NCI-H2196 (cell line): ENCODE measurements around the gene KCNH5.
"Not testable (repeated sequence)": the region's sequence is repeated elsewhere in the genome, so short reads cannot be mapped to it uniquely, and the experiment has no call there.

Experiments
- DNase-seq: peaks from one replicate; lab custom pipeline; 2025; ENCODE audit not compliant: unreplicated experiment; lab: John Stamatoyannopoulos, UW

The KCNH5 gene

GRCh38 chr14:62886461-62886860, 158.8 kb downstream of the KCNH5 start:
- DNase-seq, result no peak

DNA sequence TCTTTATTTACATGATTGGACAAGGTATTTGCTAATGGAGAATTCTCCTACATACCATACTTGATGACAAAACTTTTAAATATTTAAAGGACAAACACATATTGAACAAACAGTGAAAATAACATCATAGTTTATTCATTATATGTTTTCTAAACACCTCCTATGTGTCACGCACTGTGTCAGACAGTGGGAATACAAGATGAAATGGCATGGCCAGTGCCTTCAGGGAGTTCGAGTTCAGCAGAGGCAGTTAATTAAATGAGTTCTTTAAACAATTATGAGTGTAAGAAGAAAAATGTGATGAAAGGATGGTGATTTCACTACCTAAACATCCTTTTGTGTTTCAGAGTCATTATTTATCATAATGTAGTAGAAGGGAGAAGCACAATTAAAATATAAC, 159.8 kb downstream of the KCNH5 start:
- no peak for DNase-seq

DNA sequence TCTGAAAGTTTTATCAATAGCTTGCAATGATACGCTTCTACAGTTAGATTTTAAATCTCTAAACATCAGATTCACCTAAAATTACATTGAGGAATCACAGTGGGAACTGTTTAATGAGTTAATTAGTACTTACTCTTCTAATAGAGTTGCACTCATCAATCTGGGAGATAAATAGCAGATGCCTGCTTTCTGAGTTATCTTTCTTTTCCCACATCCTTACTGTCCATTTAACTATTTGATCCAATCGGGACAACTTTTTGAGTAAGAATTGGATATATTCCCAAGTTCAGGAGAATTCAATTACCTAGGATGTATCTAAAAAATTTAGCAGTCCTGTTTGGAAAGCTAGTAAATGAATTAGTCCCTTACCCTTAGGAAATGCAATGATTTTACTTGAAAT, 162.3 kb downstream of the KCNH5 start:
- DNase-seq, result no peak

DNA sequence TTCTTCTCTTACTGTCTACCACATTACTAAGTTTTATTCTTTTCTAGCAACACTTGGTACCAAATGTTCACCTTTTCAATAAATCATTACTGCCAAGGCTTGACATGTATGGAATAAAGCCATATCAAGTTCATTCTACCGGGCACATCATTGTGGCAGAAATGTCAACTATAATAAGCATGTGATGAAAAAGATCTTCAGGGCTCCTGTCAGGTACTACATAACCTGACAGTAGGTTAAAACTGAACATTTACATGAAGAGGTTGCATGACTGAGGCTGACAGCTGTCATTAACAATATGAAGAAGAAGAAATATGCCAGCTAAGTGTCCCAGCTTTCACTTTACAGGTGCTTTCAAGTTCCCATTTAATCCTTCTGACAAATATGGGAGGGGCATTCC, 178.9 kb downstream of the KCNH5 start:
- DNase-seq, result no peak

- no peak for DNase-seq
Measured at GRCh38 chr14:62864588-62864987, 180.7 kb downstream of the KCNH5 start.

DNA sequence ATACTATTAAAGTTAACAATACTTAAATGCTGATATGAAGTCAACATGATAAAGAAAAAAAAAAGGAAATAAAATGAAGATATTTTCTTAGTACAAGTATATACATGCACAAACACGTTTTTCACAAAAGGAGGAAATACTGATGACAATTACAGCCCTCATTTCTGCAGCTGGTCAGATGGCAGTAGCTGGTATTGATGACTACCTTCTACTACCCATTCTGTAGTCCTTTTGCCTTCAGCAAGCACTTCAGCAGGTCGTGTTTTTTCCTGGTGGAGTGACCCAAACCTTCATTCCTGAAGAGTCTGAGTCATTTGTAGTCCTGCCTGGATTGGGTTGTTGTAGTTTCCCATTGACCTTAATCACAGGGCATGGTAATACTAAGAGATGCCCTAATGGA, 187.2 kb downstream of the KCNH5 start:
- not testable (repeated sequence) for DNase-seq

GRCh38 chr14:62854951-62855350, 190.3 kb downstream of the KCNH5 start:
- DNase-seq, result no peak

DNA sequence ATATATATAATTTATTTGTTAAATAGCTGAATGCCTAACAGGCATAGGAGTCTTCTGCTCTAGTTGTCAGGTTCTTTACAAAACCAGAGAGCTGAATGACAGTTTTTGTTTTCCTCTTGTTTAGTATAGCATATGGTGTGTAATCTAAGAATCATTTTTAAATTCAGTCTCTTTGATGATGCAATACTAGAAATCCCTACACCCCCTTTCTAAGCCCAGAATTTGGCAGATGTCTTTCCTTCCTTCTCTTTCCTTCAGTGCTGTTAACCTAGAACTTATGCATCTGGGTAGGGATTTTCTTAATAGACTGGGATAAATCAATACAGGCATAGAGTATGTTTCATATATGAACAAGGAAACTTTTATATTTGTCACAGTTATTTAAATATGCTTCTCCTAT, 198.1 kb downstream of the KCNH5 start:
- no peak for DNase-seq

DNA sequence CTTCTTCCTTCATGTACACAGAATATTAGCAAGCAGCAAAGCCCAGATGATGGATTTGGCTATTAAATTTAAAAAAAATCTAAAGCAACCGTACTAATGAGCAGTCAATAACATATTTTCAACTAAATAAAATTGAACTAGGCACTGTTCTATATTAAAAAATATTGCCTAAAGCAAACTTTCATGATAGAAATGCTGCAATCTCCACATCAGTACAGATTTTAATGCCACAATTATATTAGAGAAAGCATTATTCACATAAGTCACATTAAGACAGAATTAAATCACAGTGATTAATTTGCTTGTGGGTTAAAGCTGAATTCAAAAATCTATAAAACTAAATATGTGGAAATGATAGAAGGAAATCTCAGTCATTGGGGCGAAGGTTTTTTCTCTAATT, 200.7 kb downstream of the KCNH5 start:
- DNase-seq, result no peak

DNA sequence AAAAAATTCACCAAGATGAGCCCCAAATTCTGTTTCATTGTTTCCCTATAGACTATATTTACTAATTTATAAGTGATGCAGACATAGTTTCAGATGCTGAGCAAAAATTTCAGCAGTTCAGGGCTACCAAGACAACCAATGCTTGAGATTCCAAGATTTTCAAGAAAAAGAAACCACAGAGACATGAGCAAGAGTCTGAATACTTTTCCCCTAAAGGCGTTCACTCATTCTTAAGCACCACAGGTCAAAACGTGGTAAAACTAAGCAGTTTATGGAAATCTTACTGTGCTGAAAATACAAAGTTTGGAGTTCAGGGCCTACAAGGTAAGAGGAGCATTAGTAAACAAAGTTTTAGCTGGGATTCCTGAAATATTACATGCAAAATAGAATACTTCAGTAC, 221.2 kb downstream of the KCNH5 start:
- DNase-seq, result no peak

DNA sequence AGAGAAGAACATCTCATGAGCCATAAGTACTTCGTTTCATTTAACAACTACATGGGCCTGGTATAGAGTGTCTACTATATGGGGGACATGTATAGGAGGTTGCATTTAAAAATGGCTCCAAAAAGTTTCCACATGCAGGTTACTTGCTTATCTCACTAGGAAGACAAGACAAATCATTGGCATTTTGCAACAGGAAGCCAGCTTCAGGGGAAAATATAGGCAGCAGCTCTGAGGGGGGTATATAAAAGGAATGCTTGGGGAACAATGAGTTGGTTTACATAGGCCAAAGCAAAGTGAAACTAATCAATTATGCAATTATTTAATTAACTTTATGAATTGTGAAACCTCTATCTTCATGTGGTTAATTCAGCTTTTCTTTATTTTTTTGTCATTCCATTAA, 225.3 kb downstream of the KCNH5 start:
- no peak for DNase-seq

- DNase-seq, result no peak
Measured at GRCh38 chr14:62807636-62808035, 237.6 kb downstream of the KCNH5 start.

GRCh38 chr14:62800577-62800976, 244.7 kb downstream of the KCNH5 start:
- DNase-seq, result no peak

- DNase-seq, result no peak
Measured at GRCh38 chr14:62796431-62796830, 248.8 kb downstream of the KCNH5 start.

- no peak for DNase-seq
Measured at GRCh38 chr14:62792578-62792977, 252.7 kb downstream of the KCNH5 start.

GRCh38 chr14:62781328-62781727, 263.9 kb downstream of the KCNH5 start:
- not testable (repeated sequence) for DNase-seq

- no peak for DNase-seq
Measured at GRCh38 chr14:62778852-62779251, 266.4 kb downstream of the KCNH5 start.

DNA sequence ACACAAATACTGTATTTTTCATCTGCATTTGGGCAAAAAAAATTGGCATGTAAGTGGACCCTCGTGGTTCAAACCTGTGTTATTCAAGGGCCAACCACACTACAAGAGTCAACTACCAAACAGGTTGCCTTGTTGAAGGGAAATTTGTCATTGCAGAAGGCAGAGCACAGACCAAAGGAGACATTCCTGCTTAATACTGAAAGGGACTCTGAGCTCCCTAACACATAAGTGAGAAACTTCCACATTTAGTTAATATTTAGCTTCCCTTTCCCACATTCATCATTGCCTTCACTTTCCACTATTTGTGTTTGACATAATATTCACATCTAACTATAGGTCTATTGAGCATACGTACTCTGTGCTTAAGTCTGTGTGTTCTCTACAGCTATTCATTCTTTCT, 266.9 kb downstream of the KCNH5 start:
- no peak for DNase-seq

DNA sequence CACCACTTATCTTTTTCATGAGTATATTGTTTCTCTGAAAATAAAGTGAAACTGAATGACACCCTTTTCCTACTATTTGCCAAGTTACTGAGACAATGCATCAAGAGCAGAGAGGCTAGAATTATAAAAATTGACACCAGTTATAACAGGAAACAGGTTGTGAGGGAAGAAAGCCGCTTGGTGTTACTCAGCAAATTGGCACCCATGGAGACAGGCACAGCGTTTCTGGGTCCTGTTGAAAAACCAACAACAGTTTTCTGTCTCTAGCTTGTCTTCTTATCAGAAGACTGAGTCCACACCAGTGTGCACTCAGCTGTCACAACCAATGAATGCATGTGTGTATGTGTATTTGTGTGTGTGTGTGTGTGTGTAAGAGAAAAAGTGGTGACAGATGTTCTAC, 267.7 kb downstream of the KCNH5 start:
- DNase-seq, result peak; percentile 12

GRCh38 chr14:62776300-62776699, 269.0 kb downstream of the KCNH5 start:
- no peak for DNase-seq

- DNase-seq, result no peak
Measured at GRCh38 chr14:62768753-62769152, 276.5 kb downstream of the KCNH5 start.

- DNase-seq, result no peak
Measured at GRCh38 chr14:62763951-62764350, 281.3 kb downstream of the KCNH5 start.

GRCh38 chr14:62759796-62760195, 285.5 kb downstream of the KCNH5 start:
- no peak for DNase-seq

- not testable (repeated sequence) for DNase-seq
Measured at GRCh38 chr14:62746881-62747280, 298.4 kb downstream of the KCNH5 start.
